Germinal center (tissue), 1 donor: ENCODE results near the gene NANOS1.

Experiments used
- DNase-seq: peaks from one replicate; pipeline ENCODE4 v3.0.0; 2012; ENCODE audit warnings: mixed read lengths, low spot score

Gene NANOS1

GRCh38 chr10:119029613-119030420, at the start of gene NANOS1:
NANOS1 (plus strand) TSS chr10:119029714; CDS start chr10:119029802, 88 bp downstream.
- DNase-seq, result no peak

- DNase-seq, result no peak
Measured at GRCh38 chr10:118980135-118980865, 49.2 kb upstream of the NANOS1 start.

GRCh38 chr10:118980870-118981269, 48.6 kb upstream of the NANOS1 start:
- no peak for DNase-seq

GRCh38 chr10:118981946-118982345, 47.6 kb upstream of the NANOS1 start:
- no peak for DNase-seq

GRCh38 chr10:118982366-118982765, 47.1 kb upstream of the NANOS1 start:
- no peak for DNase-seq

- no peak for DNase-seq
Measured at GRCh38 chr10:118983263-118983662, 46.3 kb upstream of the NANOS1 start.

GRCh38 chr10:118985576-118985975, 43.9 kb upstream of the NANOS1 start:
- DNase-seq, result no peak

GRCh38 chr10:118986815-118987790, 42.4 kb upstream of the NANOS1 start:
- DNase-seq, result no peak

- DNase-seq, result no peak
Measured at GRCh38 chr10:118990326-118990725, 39.2 kb upstream of the NANOS1 start.

GRCh38 chr10:118992496-118992895, 37.0 kb upstream of the NANOS1 start:
- DNase-seq, result no peak

- no peak for DNase-seq
Measured at GRCh38 chr10:118993214-118993613, 36.3 kb upstream of the NANOS1 start.

- DNase-seq, result no peak
Measured at GRCh38 chr10:118994321-118994720, 35.2 kb upstream of the NANOS1 start.

- no peak for DNase-seq
Measured at GRCh38 chr10:118995739-118996138, 33.8 kb upstream of the NANOS1 start.

GRCh38 chr10:118997379-118997778, 32.1 kb upstream of the NANOS1 start:
- no peak for DNase-seq

- no peak for DNase-seq
Measured at GRCh38 chr10:118998183-118998582, 31.3 kb upstream of the NANOS1 start.

GRCh38 chr10:119001717-119002500, 27.6 kb upstream of the NANOS1 start:
- no peak for DNase-seq

GRCh38 chr10:119003572-119004289, 25.8 kb upstream of the NANOS1 start:
- no peak for DNase-seq

- DNase-seq, result no peak
Measured at GRCh38 chr10:119005362-119006043, 24.0 kb upstream of the NANOS1 start.

GRCh38 chr10:119006451-119007210, 22.9 kb upstream of the NANOS1 start:
- DNase-seq, result no peak
